ENCODE data around the gene TUBB. TPM values are rescaled to one million over a fixed set of nuclear protein-coding genes. Genes with fewer than 3 reads are reported as not detected.
"Not testable (repeated sequence)": the region's sequence is repeated elsewhere in the genome, so short reads cannot be mapped to it uniquely, and the experiment has no call there.

Gene TUBB
- total RNA-seq, 2 experiments from 2014 or later: 1,549 to 1,571 TPM

GRCh38 chr6:30761791-30762429, 41.8 kb downstream of the TUBB start:
- ChIA-PET POLR2A (no interaction called here), CTCF (interaction anchor here (1.3 kb wide), 1 partner anchor 66 kb away, joined by 3 read pairs; no protein-coding TSS in a partner anchor)

- CTCF ChIA-PET: no interaction called here
- POLR2A ChIA-PET: interaction anchor here (0.6 kb wide), 1 partner anchor 76 kb away, joined by 3 read pairs; no protein-coding TSS in a partner anchor
Measured at GRCh38 chr6:30763155-30763617, 43.0 kb downstream of the TUBB start.

GRCh38 chr6:30763618-30764489, 43.7 kb downstream of the TUBB start:
- ChIA-PET POLR2A (no interaction called here), CTCF (no interaction called here)

- CTCF ChIA-PET, POLR2A ChIA-PET: not testable (repeated sequence)
Measured at GRCh38 chr6:30764490-30765043, 44.4 kb downstream of the TUBB start.

GRCh38 chr6:30765495-30765894, 45.3 kb downstream of the TUBB start:
- POLR2A ChIA-PET: not testable (repeated sequence)

GRCh38 chr6:30766461-30767157, 46.5 kb downstream of the TUBB start:
- ChIA-PET POLR2A (interaction anchor here (0.6 kb wide), 1 partner anchor 45 kb away, joined by 5 read pairs; no protein-coding TSS in a partner anchor), CTCF (interaction anchor here (1.0 to 1.5 kb wide), 6 partner anchors 15 to 45 kb away, joined by 3 to 4 read pairs (median 4); no protein-coding TSS in a partner anchor)

More at GRCh38 chr6:30765495-30765894, 45.3 kb downstream of the TUBB start:
- CTCF ChIA-PET: interaction anchor here (1.4 kb wide), 1 partner anchor 46 kb away, joined by 3 read pairs; no protein-coding TSS in a partner anchor

- ChIA-PET POLR2A (interaction anchor here (0.8 to 3.2 kb wide), 5 partner anchors 21 to 45 kb away, joined by 3 to 28 read pairs (median 8); partner anchors contain the start of gene IER3), CTCF (interaction anchor here (1.0 to 1.5 kb wide), 7 partner anchors 15 to 51 kb away, joined by 3 to 4 read pairs (median 4); no protein-coding TSS in a partner anchor)
Measured at GRCh38 chr6:30767158-30767943, 47.2 kb downstream of the TUBB start.

GRCh38 chr6:30767944-30768301, 47.8 kb downstream of the TUBB start:
- POLR2A ChIA-PET: interaction anchor here (0.8 to 3.2 kb wide), 5 partner anchors 21 to 45 kb away, joined by 3 to 28 read pairs (median 8); partner anchors contain the start of gene IER3
- CTCF ChIA-PET: interaction anchor here (1.0 to 1.6 kb wide), 5 partner anchors 21 to 51 kb away, joined by 3 to 5 read pairs (median 4); partner anchors contain the start of gene FLOT1

- ChIA-PET POLR2A (interaction anchor here (0.6 to 3.2 kb wide), 12 partner anchors 13 to 154 kb away, joined by 3 to 28 read pairs (median 6); partner anchors contain the start of genes FLOT1 and IER3), CTCF (interaction anchor here (0.7 to 2.2 kb wide), 7 partner anchors 20 to 53 kb away, joined by 3 to 16 read pairs (median 5); partner anchors contain the start of gene FLOT1)
Measured at GRCh38 chr6:30768634-30769087, 48.5 kb downstream of the TUBB start.

GRCh38 chr6:30769088-30769852, 49.1 kb downstream of the TUBB start:
- ChIA-PET CTCF (interaction anchor here (0.7 to 2.2 kb wide), 9 partner anchors 20 to 52 kb away, joined by 3 to 16 read pairs (median 4); partner anchors contain the start of gene FLOT1), POLR2A (interaction anchor here (0.6 to 3.2 kb wide), 13 partner anchors 13 to 154 kb away, joined by 3 to 28 read pairs (median 5); partner anchors contain the start of genes FLOT1 and IER3)

GRCh38 chr6:30769853-30770524, 49.8 kb downstream of the TUBB start:
- POLR2A ChIA-PET: interaction anchor here (1.0 to 3.2 kb wide), 6 partner anchors 26 to 50 kb away, joined by 4 to 28 read pairs (median 8); partner anchors contain the start of gene IER3
- CTCF ChIA-PET: interaction anchor here (0.9 to 2.2 kb wide), 7 partner anchors 19 to 52 kb away, joined by 3 to 16 read pairs (median 4); no protein-coding TSS in a partner anchor

- CTCF ChIA-PET: interaction anchor here (0.6 to 2.1 kb wide), 4 partner anchors 19 to 90 kb away, joined by 3 to 15 read pairs (median 4); no protein-coding TSS in a partner anchor
- POLR2A ChIA-PET: interaction anchor here (1.1 to 2.2 kb wide), 2 partner anchors 45 to 49 kb away, joined by 3 to 7 read pairs; no protein-coding TSS in a partner anchor
Measured at GRCh38 chr6:30770592-30770991, 50.4 kb downstream of the TUBB start.

GRCh38 chr6:30774701-30775100, 54.5 kb downstream of the TUBB start:
- CTCF ChIA-PET: no interaction called here
- POLR2A ChIA-PET: interaction anchor here (0.5 kb wide), 1 partner anchor 160 kb away, joined by 3 read pairs; no protein-coding TSS in a partner anchor

All from activated CD8-positive, alpha-beta memory T cell treated with anti-CD3 and anti-CD28 coated beads for 36 hours (primary cell).